NCI-H2081 treated with DMSO at 0.1 percent for 48 hours (cell line): Measurements from ENCODE around the gene NAGS.
"Not testable (repeated sequence)": the region's sequence is repeated elsewhere in the genome, so short reads cannot be mapped to it uniquely, and the experiment has no call there.

ENCODE experiments used
- DNase-seq: peaks from one replicate; lab custom pipeline; 2025; lab: John Stamatoyannopoulos, UW

Gene NAGS

DNA sequence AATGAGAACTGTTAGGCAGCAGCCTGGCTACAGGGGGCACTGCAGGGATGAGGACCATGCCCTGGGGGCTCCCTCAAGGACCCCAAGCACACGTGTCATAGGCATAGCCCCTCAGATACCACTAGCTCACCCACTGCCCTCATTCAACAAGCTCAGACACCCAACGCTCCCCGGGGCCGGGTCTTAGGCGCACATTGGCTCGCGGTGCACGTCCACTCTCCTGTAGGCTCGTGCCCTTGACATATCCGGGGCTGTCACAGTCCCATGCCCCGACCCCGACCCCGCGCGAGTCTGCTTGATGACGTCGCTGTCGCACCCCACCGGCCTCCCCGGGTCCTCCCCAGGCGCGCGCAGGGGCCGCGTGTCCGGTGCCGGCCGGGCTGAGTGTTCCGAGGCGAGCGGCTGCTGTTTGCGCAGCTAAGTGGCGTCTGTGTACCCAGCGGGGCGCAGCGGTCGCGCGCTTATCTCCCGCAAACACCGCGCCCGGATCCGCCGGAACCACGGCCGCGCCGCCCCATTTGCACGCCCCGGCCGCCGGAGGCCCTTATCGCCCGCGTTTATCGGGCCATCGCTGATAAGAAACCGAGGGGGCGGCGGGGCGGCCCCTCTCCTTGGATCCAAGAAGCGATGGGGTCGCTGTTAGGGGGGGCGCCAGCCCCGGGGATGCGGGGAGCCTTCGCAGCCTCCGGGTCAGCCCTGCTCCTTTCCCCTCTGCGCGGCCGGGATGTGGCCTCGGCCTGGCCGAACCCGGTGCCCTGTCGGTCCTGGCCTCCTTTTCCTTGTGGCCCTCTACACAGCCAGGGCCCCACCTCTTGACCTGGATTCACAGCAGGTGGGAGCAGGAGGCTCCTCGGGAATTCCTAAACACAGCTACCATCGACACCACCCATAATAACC, 20.7 kb upstream of the NAGS start:
- no peak for DNase-seq

DNA sequence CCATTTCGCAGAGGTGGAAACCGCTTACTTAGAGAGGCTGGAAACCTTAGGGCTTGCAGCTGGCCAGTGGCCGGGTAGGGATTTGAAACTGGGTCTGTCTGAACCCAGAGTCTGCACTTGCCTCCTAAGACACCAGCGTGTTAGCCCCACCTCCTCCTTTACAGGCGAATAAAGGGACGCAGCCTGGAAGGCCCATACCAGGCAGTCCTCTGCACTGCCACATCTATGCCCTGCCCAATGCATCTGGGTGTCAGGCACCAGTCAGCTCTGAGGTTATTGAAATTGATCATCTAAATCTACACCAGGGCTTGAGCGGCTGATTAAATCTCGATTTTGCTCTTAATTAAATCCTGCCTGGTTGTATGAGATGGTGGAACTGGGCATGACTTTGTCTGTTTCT, 19.9 kb upstream of the NAGS start:
- no peak for DNase-seq

- no peak for DNase-seq
Observed at GRCh38 chr17:43986225-43986981, 18.0 kb upstream of the NAGS start.

DNA sequence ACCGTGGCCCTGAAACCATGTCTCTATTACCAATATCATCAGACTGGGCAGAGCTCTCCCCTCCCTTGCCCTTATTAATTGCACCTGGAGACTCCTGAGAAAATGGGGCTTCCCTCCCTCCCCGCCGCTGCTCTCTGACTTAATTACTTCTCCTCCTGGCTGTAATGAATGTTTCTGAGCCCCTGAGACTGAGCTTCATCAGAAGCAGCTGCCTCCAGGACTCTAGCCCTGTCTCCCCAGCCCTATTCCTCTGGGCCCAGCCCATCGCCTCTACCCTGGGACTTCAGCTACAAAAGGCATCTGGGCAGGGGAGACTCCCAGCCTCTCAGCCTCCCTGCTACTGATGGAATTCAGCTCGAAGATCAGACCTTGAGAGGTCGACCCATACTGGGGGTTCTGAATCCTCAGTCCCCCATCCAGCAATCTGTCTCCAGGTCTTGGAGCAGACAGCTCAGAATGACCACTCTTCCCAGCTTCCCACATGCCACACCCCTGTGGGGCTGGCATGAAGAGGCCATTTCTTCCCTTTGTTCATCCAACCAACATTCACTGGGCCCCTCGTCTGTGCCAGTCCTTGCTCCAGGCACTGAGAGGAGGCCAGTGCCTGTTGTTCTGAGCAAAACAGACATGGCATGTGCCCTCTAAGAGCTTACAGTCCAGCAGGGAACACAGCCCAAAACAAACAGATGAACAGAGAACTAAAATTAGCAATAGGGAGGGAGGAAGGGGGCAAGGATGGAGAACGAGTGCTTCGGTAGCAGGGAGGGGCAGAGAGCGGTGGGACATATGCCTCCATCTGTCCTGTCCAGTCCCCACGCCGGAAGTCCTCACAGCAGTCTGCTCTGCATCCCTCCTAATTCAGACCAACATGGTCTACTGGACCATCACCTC, 17.0 kb upstream of the NAGS start:
- no peak for DNase-seq

DNA sequence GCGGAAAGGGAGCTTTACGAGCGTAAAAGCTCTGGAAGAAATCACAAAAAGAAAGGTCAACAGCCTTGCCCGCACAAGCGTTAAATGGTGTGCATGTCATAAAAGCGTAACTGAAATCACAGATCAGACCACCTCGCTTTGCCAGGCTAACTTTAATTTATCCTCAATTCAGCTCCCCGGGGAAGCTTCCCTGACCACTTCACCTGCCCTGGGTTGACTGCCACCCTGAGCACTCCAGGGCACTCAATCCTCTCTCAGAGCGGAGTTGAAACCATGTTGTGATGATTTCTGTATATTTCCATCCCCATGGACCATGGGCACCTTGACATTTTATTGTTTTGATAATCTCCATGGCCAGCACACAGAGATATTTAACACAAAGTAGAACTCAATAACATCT, 16.1 kb upstream of the NAGS start:
- DNase-seq, result no peak

GRCh38 chr17:43992641-43993040, 11.8 kb upstream of the NAGS start:
- no peak for DNase-seq

- DNase-seq, result no peak
Observed at GRCh38 chr17:43994272-43995149, 9.9 kb upstream of the NAGS start.

- DNase-seq, result no peak
Observed at GRCh38 chr17:43995150-43995471, 9.3 kb upstream of the NAGS start.

GRCh38 chr17:43997180-43997579, 7.2 kb upstream of the NAGS start:
- not testable (repeated sequence) for DNase-seq

GRCh38 chr17:43998552-43998951, 5.9 kb upstream of the NAGS start:
- DNase-seq, result no peak

GRCh38 chr17:43999024-43999423, 5.4 kb upstream of the NAGS start:
- no peak for DNase-seq

DNA sequence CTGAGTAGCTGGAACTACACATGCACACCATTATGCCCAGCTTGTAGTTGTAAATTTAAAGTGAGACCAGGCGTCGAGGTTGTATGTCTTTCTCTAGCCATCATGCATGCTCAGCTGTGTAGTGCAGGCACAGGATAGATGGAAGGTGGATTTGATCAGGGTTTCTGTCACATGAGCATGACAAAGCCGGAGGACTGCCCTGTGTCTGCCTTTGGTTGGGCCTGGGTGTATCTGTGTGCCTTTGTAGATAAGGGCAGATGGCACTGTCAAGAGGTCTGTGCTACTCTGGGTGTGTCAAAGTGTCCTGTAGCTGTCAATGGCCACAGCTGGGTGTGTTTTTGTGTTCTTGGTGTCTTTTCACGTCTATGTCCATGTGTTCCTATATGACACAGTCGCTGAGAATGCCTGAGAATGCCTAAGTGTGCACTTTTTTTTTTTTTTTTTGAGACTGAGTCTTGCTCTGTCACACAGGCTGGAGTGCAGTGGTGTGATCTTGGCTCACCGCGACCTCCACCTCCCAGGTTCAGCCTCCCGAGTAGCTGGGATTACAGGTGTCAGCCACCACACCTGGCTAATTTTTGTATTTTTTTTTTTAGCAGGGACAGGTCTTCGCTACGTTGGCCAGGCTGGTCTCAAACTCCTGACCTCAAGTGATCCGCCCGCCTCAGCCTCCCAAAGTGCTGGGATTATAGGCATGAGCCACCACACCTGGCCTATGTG, 4.1 kb upstream of the NAGS start:
- DNase-seq, result no peak

- no peak for DNase-seq
Observed at GRCh38 chr17:44000871-44001460, 3.5 kb upstream of the NAGS start.

GRCh38 chr17:44001461-44001920, 2.9 kb upstream of the NAGS start:
- no peak for DNase-seq

- DNase-seq, result no peak
Observed at GRCh38 chr17:44002141-44002848, 2.1 kb upstream of the NAGS start.

- no peak for DNase-seq
Observed at GRCh38 chr17:44004761-44005526, 522 bp downstream of the NAGS start.

- no peak for DNase-seq
Observed at GRCh38 chr17:44005527-44006271, 1.3 kb downstream of the NAGS start.

DNA sequence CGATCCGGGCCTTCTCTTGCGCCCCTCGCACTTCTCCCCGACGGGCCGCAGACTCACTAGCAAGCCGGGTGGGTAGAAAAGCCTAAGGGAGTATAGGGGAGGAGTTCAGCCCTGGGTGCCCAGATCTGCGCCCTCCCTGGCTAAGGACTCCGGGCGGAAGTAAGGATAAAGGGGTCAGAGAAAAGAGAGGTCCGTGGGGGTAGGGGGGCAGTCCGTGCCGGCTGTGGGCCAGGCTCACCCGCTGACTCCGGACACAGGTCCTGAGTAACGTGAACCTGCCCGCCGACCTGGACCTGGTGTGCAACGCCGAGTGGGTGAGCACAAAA, 1.8 kb downstream of the NAGS start:
- no peak for DNase-seq
